PFSK-1 (cell line): ENCODE results near the gene ENO2.

Source experiments
- FOXP2 ChIP-seq: optimal IDR thresholded peaks from 2 replicates; pipeline ENCODE3; 2011; ENCODE audit warnings: borderline replicate concordance, control low read depth, inconsistent platforms; ENCODE audit not compliant: insufficient read depth; ENCODE audit errors: extremely low read length, extremely low read depth
- POLR2AphosphoS5 ChIP-seq: IDR thresholded peaks from 2 replicates; pipeline ENCODE4 v1.6.1; 2012; ENCODE audit warnings: low read depth, mild to moderate bottlenecking, control low read depth, low read length, moderate library complexity
- SIN3A ChIP-seq: IDR thresholded peaks from 2 replicates; pipeline ENCODE4 v1.6.1; 2012; ENCODE audit warnings: mild to moderate bottlenecking, low read length, moderate library complexity, borderline replicate concordance; ENCODE audit not compliant: insufficient read depth
- TAF1 ChIP-seq: IDR thresholded peaks from 2 replicates; pipeline ENCODE4 v1.6.1; 2012; ENCODE audit warnings: low read length, control low read depth, borderline replicate concordance; ENCODE audit not compliant: insufficient read depth
- TF ChIP-seq, protein P1 (sequence below), 2 experiments: IDR thresholded peaks; 2 replicates each; pipeline versions ENCODE4 v1.6.1 to v1.8.0; 2011 to 2012; ENCODE audit warnings: low read depth in 2 of 2, low read length in 2 of 2, control low read depth in 1 of 2, inconsistent platforms in 1 of 2, mild to moderate bottlenecking in 1 of 2, moderate library complexity in 1 of 2; ENCODE audit not compliant: insufficient read depth in 1 of 2

DNA sequence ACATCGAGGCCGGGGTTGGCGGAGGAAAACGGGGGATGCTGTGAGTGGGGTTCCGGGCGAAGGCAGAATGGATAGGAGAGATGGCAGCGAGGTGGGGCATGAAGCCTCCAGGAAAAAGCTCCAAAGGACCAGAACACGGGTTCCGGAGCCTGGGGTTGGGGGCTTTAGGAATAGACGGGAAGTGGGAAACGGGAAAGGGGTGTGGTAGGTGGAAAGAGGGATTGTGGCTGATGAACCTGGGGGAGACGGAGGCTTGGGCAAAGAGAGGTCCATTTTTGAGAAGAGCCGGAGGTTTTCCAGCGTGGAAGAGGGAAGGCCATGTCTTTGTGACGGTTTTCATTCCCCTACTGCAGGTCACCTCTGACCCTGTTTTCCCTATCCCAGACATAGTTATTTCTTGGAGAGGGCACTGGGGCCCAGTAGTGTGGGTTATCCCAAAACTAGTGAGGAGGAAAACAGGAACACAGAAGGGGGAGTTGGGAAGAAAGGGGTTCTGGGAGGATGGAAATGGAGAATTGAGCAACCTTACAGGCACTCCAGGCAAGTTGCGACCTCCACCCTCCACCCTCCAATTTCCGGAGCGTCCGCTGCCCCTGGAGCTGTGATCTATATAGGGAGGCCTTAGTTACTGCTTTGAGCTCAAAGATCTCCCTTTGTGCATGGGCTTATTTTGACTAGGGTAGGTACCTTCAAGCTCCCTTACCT, 14.5 kb downstream of the ENO2 start:
- TF ChIP-seq, protein P1, sequence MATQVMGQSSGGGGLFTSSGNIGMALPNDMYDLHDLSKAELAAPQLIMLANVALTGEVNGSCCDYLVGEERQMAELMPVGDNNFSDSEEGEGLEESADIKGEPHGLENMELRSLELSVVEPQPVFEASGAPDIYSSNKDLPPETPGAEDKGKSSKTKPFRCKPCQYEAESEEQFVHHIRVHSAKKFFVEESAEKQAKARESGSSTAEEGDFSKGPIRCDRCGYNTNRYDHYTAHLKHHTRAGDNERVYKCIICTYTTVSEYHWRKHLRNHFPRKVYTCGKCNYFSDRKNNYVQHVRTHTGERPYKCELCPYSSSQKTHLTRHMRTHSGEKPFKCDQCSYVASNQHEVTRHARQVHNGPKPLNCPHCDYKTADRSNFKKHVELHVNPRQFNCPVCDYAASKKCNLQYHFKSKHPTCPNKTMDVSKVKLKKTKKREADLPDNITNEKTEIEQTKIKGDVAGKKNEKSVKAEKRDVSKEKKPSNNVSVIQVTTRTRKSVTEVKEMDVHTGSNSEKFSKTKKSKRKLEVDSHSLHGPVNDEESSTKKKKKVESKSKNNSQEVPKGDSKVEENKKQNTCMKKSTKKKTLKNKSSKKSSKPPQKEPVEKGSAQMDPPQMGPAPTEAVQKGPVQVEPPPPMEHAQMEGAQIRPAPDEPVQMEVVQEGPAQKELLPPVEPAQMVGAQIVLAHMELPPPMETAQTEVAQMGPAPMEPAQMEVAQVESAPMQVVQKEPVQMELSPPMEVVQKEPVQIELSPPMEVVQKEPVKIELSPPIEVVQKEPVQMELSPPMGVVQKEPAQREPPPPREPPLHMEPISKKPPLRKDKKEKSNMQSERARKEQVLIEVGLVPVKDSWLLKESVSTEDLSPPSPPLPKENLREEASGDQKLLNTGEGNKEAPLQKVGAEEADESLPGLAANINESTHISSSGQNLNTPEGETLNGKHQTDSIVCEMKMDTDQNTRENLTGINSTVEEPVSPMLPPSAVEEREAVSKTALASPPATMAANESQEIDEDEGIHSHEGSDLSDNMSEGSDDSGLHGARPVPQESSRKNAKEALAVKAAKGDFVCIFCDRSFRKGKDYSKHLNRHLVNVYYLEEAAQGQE (IDR thresholded peaks at IDR 0.05; ENCODE audit: insufficient read depth in 1 of 2, low read depth in 2 of 2, low read length in 2 of 2) = no peak
- TF ChIP-seq TAF1 (no peak), POLR2AphosphoS5 (no peak), SIN3A (peak; percentile 58; the same call in 1 of the 2 replicates), FOXP2 (no peak)
